SHP77 (cell line): ENCODE measurements around the gene SYT13.
A peak's percentile ranks its signal among the peaks of the same experiment; 100 is the strongest.

ENCODE experiments used
- DNase-seq, 2 experiments: peaks; one replicate each; lab custom pipeline; 2025; lab: John Stamatoyannopoulos, UW

The SYT13 gene, protein sequence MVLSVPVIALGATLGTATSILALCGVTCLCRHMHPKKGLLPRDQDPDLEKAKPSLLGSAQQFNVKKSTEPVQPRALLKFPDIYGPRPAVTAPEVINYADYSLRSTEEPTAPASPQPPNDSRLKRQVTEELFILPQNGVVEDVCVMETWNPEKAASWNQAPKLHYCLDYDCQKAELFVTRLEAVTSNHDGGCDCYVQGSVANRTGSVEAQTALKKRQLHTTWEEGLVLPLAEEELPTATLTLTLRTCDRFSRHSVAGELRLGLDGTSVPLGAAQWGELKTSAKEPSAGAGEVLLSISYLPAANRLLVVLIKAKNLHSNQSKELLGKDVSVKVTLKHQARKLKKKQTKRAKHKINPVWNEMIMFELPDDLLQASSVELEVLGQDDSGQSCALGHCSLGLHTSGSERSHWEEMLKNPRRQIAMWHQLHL

DNA sequence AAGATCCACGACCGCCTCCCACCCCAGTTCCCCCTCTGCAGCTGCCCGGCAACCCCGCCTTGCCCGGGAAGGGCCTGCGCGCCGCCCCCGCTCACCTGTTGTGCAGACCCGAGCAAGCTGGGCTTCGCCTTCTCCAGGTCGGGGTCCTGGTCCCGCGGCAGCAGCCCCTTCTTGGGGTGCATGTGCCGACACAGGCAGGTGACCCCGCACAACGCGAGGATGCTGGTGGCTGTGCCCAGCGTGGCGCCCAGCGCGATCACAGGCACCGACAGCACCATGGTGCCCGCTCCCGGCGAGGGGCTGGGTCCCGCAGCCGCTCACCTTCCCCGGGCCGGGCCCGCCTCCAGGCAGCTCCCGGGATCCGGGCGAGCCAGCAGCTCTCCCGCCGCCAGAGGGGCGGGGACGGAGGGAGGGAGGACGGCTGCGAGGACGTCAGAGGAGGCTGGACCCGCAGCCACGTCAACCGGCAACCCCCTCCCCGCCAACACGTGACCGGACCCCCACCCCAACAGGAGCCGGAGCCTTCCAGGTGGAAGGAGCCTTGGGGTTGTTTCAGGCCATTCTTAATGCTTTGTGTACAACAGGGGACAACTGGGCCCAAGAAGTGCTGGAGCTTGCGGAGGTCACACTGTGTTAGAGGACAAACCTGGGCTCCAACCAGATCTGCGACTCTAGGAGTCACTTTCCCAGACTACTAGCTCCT lies at the start of gene SYT13:
SYT13 (minus strand) TSS at position 412 of the 703 bp plus-strand sequence; CDS start at position 278, 134 bp downstream.
- DNase-seq: peak; percentile 71 to 86

DNA sequence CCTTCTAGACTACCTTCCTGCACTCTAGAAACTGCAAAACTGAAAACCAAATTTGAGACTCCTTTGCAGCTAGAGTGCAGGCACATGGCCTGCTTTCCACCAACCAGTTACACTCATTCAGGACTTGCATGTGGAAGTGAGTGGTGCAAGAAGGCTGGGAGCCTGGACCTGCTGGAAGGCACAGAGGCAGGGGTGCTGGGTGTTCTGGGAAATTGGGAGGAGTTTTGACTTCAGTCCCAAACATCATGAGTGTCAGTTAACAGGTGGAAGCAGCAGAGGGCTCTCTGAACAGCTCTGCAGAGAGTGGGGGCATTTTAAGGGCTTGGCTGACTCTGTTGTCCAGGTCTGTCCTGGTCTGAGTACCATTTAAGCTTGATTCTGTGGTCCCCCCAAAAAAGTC lies 49.3 kb upstream of the SYT13 start:
- no peak for DNase-seq

DNA sequence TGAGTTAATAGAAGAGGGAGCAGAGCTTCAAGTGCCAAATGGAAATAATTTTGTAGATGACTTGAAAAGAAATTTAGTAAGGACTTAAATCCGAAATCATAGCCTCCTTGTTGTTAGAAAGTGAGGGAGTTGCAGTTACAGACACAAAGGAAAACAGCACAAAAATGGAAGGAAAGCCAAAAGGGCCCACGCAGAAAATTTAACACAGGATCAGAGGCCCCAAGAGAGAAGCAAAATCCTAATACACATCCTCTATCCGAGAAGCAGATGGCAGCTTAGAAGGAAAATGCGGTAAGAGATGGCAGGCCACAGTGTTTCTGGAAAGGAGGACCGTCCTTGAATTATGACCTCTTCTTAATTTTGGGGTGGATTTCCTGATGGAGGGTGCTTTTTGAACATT lies 48.7 kb upstream of the SYT13 start:
- DNase-seq: no peak

DNA sequence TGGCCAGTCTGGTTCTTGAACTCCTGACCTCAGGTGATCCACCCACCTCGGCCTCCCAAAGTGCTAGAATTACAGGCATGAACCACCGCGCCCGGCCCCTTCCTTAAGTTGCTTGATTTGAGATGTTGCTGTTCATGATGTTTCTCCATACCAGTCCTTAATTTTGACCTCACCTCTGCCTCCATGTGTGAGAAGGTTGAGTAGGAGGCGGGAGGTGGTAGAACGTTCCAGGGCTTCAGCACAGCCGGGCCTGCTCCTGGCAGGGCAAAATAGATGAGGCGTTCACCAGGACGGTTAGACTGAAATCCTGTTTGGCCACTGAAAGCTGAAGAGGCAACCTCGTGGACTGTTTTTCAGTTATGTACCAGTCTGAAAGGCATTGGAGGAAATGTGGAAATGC lies 48.3 kb upstream of the SYT13 start:
- no peak for DNase-seq

DNA sequence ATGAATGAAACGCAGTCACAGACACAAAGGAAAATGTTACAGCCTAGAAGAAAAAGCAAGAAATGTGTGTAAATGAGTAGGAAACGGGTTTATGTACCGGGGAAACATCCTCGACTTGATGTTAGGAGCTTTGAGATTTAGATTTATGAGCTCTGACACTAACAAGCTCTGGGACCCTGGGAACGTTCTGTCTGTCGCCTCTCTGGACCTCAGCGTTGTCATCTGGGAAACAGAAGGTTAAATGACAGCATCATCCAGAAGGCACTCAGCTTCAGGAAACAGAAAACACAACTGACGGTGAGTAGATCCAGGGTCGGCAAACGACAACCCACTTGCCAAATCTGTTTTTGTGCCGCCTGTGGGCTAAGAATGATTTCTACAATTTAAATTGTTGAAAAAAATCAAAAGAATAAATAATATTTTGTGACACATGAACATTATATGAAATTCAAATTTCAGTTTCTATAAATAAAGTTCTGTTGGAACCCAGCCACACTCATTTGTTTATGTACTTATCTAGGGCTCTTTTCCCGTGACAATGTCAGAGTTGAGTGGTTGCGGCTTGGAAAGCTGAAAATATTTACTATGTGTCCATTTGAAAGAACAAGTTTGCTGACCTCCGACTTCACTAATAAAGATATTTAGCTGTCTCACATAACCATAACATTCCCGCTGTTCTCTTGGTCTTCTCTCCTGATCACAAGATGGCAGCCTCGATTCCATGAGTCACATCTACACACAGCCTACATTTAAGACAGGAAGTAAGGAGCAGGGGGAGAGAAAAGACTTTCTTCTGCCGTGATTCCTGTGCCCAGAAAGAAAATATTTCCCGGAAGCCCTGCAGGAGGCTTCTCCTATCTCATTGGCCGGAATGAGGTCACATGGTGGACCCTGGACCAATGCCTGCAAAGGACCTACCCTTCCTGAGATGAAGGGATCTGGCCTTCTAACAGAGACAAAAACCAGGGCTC lies 47.1 kb upstream of the SYT13 start:
- peak; percentile 61 to 70 for DNase-seq

DNA sequence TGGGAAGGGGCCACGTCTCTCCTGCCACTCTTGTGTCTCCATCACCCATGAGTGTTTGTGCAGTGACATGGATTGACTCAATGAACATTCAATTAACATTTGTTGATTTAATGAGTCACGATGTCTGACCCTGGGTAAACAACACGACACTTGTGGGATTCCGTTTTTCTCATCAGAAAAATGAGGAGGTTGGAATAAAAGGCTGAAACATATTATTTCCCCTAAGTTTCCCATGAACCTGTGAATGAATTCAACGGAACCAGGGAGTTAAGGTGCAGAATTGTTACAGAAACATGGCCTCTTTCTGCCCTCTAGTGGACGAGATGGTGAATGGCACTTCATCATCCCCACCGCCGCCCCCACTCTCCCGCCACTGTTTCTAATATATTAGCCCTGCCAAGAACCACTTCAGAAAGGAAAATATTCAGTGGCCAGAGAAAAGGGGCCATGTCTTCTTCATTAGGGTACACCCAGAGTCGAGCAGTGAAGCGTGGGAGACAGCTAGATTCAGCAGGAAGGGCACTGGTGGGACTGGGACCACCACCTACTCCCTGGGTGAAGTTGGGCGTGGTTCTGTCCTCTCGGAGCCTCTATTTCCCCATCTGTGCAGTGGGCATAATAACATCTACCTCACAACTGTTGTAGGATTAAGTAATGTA lies 46.3 kb upstream of the SYT13 start:
- peak; percentile 45 to 53 for DNase-seq

DNA sequence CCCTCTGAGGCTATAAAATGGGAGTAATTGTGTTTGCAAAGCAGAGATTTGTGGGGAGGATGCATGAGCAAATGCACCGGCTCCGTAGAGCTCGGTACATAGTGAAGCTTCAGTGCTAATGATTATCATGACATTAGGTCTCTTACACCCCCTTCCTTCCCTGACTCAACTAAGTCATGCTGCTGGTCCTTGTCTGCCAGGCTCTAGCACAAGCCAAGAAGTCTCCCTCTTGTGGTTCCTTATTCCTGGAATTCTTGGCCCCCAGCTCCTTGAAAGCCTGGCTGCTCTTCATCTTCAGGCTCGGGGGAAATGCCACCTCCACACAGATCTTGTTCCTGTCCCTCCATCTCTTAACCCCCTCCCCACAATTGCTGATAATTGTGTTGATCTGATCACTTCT lies 45.7 kb upstream of the SYT13 start:
- DNase-seq: no peak

DNA sequence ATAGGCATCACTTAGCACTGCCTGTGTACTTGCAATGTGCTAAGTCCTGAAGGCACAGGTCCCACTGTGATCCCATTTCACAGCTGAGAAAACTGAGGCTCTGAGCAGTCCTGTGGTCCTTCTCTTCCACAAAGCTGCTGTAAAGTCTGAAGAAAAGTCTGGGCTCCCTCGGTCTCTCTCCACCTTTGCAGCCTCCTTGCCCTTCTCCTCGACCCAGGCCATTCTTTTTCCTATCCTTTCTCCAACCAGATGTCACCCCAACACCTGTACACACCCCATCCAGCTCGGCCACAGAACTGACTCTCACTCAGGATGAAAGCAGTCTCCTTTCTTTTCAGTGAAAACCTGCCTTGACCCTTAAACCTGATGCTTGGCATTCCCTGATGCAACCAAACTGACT lies 42.6 kb upstream of the SYT13 start:
- DNase-seq: no peak

DNA sequence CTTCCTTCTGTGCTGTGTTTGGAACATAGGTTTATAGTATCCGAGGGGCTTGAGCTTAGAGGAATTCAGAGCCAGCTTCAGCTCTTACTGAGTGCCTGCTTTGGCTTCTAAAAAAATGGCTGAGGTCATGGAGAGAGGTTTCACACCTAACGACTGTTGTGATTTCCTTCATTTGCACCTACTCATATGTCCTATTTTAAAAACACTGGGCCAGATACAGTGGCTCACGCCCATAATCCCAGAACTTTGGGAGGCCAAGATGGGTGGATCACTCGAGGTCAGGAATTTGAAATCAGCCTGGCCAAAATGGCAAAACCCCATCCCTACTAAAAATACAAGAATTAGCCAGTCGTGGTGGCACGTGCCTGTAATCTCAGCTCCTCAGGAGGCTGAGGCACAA lies 38.3 kb upstream of the SYT13 start:
- no peak for DNase-seq

DNA sequence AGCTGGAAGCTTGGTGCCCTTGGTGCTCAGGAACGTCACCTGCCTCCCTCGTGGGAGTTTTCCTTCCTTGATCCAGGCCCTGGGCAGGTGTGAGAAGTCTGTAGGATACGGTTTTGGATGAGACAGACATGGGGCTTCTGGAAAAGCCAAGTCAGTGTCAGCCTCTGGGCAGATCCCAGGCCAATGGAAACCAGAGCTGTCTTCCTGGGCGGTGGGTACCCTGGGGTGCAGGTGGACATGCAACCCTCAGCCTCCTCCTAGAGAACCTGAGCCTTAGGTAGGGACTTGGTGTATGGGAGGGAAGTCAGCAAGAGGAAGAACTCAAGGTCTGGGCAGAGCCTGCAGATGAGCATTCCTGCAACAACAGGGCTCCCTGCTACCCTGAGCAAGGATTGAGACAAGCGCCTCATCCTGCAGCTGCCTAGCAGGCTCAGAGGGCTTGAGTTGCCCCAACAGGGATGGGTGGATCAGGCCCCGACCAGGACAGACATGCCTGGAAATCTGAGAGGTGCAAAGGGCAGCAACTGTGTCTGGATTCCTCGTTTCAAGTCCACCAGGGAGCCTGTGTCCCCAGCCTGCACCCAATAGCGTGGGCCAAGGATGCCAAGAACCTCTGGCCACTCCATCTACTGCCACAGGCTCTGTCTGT lies 37.6 kb upstream of the SYT13 start:
- DNase-seq: no peak

DNA sequence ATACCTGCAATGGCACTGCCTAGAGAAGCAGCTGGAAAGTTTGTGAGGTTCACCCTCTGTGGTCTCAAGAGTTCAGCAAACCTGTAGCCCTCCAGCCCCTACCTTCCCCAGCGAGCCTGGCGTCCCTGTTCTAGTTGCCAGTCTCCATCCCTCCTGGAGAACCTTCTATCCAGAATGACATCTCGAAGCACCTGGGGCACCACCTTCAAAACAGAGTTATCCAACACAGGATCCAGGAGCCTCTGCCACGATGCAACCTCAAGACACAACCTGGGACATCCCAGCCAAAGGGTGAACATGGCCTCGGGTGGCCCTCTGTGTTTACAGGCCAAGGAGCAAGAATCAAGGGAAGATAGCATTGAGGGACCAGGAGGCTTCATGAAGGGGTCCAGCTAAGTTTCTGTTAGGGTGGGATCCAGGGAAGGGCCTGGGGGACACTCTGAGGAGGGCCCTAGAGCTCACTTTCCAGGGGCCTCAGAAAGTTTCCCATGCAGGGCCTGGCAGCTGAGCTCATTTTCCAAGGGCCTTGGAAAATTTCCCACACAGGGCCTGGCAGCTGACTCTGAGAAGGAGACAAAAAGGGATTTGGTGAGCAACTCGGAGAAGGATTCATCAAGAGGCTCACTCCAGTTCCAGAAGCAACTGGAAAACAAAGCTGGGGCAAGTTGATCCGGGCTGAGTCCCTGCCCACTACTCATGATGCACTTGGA lies 36.9 kb upstream of the SYT13 start:
- no peak for DNase-seq

DNA sequence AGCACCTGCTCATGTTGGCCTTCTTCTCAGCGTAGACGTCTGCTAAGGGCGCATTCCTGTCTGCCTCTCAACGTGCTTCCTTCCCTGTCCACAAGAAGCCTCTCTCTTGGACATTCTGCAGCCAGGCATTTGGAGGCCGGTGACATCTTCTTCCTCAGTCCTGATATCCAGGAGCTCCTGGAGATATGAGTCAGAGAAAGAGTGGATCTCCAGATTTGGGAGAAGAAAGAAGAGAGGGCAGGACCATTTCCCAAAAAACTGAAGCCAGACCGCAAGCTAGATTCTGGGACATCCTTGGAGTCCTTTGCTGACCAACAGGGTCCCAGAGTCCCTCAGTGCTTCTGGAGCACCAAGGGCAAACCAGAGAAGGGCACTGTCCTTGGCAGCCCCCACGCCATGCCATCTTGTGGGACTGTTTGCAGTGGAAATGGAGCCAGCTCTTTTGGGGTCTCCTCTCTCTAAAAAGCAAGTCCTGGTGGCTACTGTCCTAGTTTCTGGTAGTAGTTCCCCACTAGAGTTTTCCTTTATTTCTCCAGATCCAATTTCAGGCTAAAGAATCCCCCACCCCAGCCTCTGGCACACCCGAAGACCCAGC lies 36.1 kb upstream of the SYT13 start:
- no peak for DNase-seq

DNA sequence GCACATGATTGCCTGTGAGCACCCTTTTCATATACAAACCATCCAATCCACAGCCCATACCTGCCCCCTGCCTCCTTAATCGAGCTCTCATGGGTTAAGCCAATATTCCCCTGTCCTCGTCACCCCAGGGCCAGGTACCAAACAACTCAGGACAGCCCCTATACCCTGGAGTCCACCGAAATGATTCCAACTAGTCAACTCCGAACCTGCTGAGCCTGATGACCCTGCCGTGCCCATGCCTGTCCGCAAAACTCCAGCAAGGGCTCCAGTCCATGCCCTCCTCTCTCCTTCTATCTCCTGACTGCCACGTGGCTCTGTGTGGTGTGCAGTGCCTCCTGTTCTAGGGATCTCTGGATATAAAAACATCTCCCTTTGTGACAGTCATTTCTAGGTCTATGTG lies 35.5 kb upstream of the SYT13 start:
- no peak for DNase-seq

DNA sequence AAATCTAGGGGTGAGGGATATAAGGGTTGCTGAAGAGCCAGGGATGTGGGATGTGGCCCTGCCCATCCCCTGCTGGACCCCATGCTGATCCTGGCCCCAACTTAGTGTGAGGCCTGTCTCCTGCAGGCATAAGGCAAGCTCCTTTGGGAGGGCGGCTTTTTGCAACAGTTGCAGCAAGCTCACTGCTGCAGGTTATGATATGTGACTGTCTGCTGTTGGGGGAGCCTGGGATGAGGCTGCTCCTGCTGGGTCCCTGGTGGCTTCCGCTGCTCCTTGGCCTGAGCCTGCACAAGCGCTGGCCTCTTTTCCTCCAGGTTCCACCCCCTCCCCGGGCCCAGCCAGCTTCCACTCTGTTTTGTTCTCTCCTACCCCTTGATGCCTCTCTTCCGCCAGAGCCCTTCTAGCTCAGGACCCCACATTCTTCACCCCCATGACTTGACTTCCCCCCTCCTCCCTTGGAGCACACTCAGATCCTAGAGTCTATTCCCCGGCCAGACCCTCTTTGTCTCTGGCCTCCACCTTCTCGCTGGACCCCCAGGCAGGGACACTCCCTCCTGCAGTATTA lies 35.0 kb upstream of the SYT13 start:
- DNase-seq: no peak

DNA sequence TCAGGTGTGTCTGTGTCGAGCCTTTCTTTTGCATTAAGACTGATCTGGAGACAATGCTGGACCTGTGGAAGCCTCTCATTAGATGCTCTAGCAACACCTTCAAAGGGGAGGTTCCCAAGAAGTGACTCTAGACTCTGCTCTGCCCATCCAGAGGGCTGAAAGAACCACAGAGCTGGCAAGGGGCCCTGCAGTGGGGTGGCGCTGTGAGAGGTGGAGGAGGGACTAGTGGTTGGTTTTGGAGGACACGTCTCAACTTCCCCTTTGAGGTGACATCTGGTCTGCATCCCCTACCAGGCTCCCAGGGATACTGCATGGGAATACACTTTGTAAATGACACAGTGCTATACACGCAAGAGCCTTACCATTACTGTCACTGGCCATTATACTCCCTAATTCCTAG lies 34.2 kb upstream of the SYT13 start:
- no peak for DNase-seq

DNA sequence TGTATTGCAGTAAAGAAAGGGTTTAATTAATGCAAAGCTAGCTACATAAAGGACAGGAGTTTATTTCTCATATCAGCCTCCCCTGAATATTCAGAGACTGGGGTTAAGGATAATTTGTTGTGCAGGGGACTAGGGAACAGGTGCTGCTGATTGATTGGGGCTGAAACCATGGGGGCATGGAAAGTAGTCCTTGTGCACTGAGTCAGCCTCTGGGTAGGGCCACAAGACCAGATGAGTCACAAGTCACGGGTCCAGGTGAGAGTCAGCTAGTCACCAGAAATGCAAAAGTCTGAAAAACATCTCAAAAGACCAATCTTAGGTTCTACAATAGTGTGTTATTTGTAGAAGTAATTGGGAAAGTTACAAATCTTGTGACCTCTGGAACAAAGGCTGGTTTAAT lies 32.9 kb upstream of the SYT13 start:
- DNase-seq: no peak

DNA sequence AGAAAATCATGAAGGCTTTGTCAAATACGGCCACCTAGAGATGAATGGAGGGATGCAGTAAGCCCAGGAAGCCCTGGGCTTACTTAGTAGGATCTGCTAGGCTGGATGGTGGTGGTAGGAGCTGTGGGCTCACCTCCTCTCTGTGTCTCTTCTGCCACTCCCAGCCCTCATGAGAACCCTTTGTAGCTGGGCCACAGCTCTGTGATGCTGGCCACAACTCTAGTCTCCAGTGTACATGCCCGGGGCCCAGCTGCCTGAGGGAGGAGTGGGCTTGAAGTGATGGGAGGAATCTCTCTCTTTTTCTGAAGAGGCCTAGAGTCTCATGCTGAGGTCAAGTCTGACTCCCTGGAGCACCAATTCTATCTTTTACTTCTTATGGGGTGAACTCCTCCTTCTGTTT lies 32.4 kb upstream of the SYT13 start:
- DNase-seq: no peak

DNA sequence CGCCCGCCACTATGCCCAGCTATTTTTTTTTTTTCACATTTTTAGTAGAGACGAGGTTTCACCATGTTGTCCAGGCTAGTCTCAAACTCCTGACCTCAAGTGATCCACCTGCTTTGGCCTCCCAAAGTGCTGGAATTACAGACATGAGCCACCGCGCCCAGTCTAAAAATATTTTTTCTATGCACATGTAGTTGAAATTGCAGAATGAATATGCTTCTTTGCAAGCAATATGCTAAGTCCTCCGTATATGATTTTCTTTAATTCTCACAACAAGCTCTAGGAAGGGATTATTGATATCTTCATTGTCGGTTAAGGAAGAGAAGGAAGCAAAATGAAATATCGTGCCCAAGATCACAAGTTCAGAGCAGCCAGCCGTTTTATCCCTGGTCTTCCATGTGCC lies 30.1 kb upstream of the SYT13 start:
- DNase-seq: no peak

DNA sequence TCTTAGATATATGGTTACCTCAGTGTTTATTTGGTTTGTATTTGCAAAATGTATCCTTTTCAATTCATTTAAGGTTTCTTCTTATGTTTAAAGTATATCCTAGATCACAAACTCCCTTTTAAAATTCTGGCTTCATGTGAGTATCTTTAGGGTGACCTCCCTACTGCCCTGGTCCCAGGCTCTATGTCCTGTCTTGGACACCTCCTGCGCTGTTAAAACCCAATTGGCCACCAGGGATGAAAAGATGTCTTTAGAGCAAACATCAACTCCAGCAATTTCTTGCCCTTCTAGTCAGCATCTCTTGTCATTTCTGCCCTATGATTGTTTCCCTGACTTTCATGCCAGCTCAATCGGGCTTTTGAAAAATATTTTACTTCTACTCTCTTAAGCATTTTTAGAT lies 28.8 kb upstream of the SYT13 start:
- no peak for DNase-seq
